ENCODE results near the gene SETBP1.

SETBP1 gene

DNA sequence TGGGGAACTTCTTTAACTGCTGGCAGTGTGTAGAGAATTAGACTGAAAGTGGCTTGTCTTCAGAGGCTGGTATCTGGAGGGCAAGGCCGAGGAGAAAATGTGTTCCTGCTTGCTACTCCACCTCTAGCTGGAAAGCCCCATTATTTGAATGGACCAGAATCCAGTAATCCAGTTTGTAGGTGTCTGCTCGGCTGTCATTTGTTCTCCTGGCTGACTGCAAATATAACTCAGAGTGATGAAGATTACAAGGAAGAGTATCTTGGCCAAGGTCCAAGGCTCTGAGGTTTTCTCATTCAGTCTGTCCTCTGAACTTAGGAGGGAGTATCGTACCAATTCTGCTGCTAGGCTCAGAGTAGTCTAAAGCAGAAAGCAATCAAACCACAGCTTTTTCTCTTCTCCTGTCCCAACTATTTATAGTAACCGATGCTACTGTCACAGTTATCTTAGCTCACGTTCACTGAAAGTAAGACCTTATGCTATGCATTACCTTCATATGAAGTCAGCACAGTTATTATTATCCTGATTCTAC lies 228.6 kb downstream of the SETBP1 start:
- Histone ChIP-seq H2BK12ac (ENCODE audit: low read length) (no peak overlapping the region), H2AK5ac (ENCODE audit: low read length) (no peak overlapping the region), H2BK5ac (ENCODE audit: low read depth, low read length, poor library complexity) (no peak overlapping the region), H3K4me1 (ENCODE audit: control insufficient read depth in 1 of 2, insufficient read depth in 2 of 2, low read length in 2 of 2) (no peaks in the 10 kb centered on the region), H2BK120ac (ENCODE audit: insufficient read depth, low read length, poor library complexity) (no peak overlapping the region), H3K9me3 (ENCODE audit: insufficient read depth, low read depth, low read length) (no peaks in the 10 kb centered on the region), H3K79me2 (ENCODE audit: control insufficient read depth, insufficient read depth, low read length, poor library complexity) (no peaks in the 10 kb centered on the region), H4K12ac (ENCODE audit: low read depth, low read length) (no peak overlapping the region), H3K9ac (ENCODE audit: low read length) (no peak overlapping the region), H3K36me3 (ENCODE audit: control insufficient read depth in 1 of 2, insufficient read depth in 2 of 2, low read length in 2 of 2) (peaks cover 0 to 2% of the 10 kb centered on the region in 2 experiments), H2AFZ (ENCODE audit: insufficient read depth, low read length, poor library complexity) (no peak overlapping the region), H3K79me1 (ENCODE audit: low read length) (no peaks in the 10 kb centered on the region), H3K4ac (ENCODE audit: low read depth, low read length) (no peak overlapping the region), H3K4me3 (ENCODE audit: low read depth, low read length) (no peak overlapping the region), H3K23ac (ENCODE audit: low read length) (no peak overlapping the region), H3K4me2 (ENCODE audit: low read length) (no peak overlapping the region), H3K27ac (ENCODE audit: low read depth, low read length) (no peak overlapping the region), H3K27me3 (ENCODE audit: insufficient read depth, low read length) (no peaks in the 10 kb centered on the region), H3K14ac (ENCODE audit: low read length) (no peak overlapping the region), H3K18ac (ENCODE audit: low read length) (no peak overlapping the region), H4K91ac (ENCODE audit: low read depth, low read length) (no peak overlapping the region), H4K8ac (ENCODE audit: low read depth, low read length) (no peak overlapping the region)
- no CpG with 5 or more reads among the region's 5 CpGs for WGBS (ENCODE audit: extremely low coverage, insufficient coverage, insufficient read length)
- DNase-seq = no peak

DNA sequence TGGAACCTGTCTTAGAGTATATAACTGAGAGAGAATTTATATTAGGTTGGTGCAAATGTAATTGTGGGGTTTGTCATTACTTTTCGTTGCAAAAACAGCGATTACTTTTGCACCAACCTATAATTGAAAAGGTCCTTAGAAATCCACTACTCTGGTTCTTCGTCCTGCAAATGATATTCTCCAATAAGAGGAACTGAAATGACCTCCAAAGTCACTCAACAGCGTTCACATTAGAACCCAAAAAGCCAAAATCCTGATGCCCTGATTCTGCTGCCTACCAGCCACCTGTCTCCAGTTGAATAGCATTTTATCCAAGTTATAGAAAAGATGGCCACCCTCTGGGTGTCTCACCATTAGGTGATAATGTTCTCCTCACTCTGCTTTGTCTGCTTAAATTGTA lies 230.6 kb downstream of the SETBP1 start:
- Histone ChIP-seq H3K4me1 (ENCODE audit: control insufficient read depth in 1 of 2, insufficient read depth in 2 of 2, low read length in 2 of 2) (no peaks in the 10 kb centered on the region), H3K14ac (ENCODE audit: low read length) (no peak overlapping the region), H3K4me2 (ENCODE audit: low read length) (no peak overlapping the region), H2BK5ac (ENCODE audit: low read depth, low read length, poor library complexity) (no peak overlapping the region), H2BK12ac (ENCODE audit: low read length) (no peak overlapping the region), H4K8ac (ENCODE audit: low read depth, low read length) (no peak overlapping the region), H2AFZ (ENCODE audit: insufficient read depth, low read length, poor library complexity) (no peak overlapping the region), H3K4ac (ENCODE audit: low read depth, low read length) (no peak overlapping the region), H3K4me3 (ENCODE audit: low read depth, low read length) (no peak overlapping the region), H3K18ac (ENCODE audit: low read length) (no peak overlapping the region), H4K12ac (ENCODE audit: low read depth, low read length) (no peak overlapping the region), H2AK5ac (ENCODE audit: low read length) (no peak overlapping the region), H3K9me3 (ENCODE audit: insufficient read depth, low read depth, low read length) (no peaks in the 10 kb centered on the region), H3K79me1 (ENCODE audit: low read length) (no peaks in the 10 kb centered on the region), H4K91ac (ENCODE audit: low read depth, low read length) (no peak overlapping the region), H2BK120ac (ENCODE audit: insufficient read depth, low read length, poor library complexity) (no peak overlapping the region), H3K27ac (ENCODE audit: low read depth, low read length) (no peak overlapping the region), H3K79me2 (ENCODE audit: control insufficient read depth, insufficient read depth, low read length, poor library complexity) (no peaks in the 10 kb centered on the region), H3K9ac (ENCODE audit: low read length) (no peak overlapping the region), H3K36me3 (ENCODE audit: control insufficient read depth in 1 of 2, insufficient read depth in 2 of 2, low read length in 2 of 2) (peaks cover 0 to 2% of the 10 kb centered on the region in 2 experiments), H3K27me3 (ENCODE audit: insufficient read depth, low read length) (no peaks in the 10 kb centered on the region), H3K23ac (ENCODE audit: low read length) (no peak overlapping the region)
- WGBS (ENCODE audit: extremely low coverage, insufficient coverage, insufficient read length) = no CpG with 5 or more reads among the region's 4 CpGs
- DNase-seq = no peak

DNA sequence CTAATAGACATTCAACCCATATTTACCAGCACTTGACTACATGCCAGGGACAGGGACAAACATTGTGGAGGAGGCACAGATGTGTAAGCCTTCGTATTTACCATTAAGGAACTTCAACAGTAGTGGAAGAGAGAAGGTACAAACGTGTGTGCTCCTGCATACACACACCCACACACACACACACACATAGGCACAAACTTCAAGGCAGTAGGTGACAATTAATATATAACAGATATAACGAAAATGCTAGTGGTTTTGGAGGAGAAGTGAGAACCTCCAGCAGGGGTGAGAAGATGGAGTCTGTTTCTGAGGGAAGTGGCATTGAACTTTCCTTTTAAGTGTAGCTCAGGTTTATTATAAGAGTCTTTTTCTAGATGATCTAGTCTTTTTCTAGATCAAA lies 231.1 kb downstream of the SETBP1 start:
- Histone ChIP-seq H4K91ac (ENCODE audit: low read depth, low read length) (no peak overlapping the region), H3K79me2 (ENCODE audit: control insufficient read depth, insufficient read depth, low read length, poor library complexity) (no peaks in the 10 kb centered on the region), H2AFZ (ENCODE audit: insufficient read depth, low read length, poor library complexity) (no peak overlapping the region), H2BK12ac (ENCODE audit: low read length) (no peak overlapping the region), H3K4me2 (ENCODE audit: low read length) (no peak overlapping the region), H2BK5ac (ENCODE audit: low read depth, low read length, poor library complexity) (no peak overlapping the region), H3K9me3 (ENCODE audit: insufficient read depth, low read depth, low read length) (no peaks in the 10 kb centered on the region), H3K18ac (ENCODE audit: low read length) (no peak overlapping the region), H3K36me3 (ENCODE audit: control insufficient read depth in 1 of 2, insufficient read depth in 2 of 2, low read length in 2 of 2) (peaks cover 0 to 2% of the 10 kb centered on the region in 2 experiments), H2BK120ac (ENCODE audit: insufficient read depth, low read length, poor library complexity) (no peak overlapping the region), H3K14ac (ENCODE audit: low read length) (no peak overlapping the region), H3K4me1 (ENCODE audit: control insufficient read depth in 1 of 2, insufficient read depth in 2 of 2, low read length in 2 of 2) (no peaks in the 10 kb centered on the region), H3K79me1 (ENCODE audit: low read length) (no peaks in the 10 kb centered on the region), H3K27me3 (ENCODE audit: insufficient read depth, low read length) (no peaks in the 10 kb centered on the region), H2AK5ac (ENCODE audit: low read length) (no peak overlapping the region), H4K8ac (ENCODE audit: low read depth, low read length) (no peak overlapping the region), H3K4me3 (ENCODE audit: low read depth, low read length) (no peak overlapping the region), H3K9ac (ENCODE audit: low read length) (no peak overlapping the region), H4K12ac (ENCODE audit: low read depth, low read length) (no peak overlapping the region), H3K23ac (ENCODE audit: low read length) (no peak overlapping the region), H3K4ac (ENCODE audit: low read depth, low read length) (no peak overlapping the region), H3K27ac (ENCODE audit: low read depth, low read length) (no peak overlapping the region)
- no peak for DNase-seq
- WGBS (ENCODE audit: extremely low coverage, insufficient coverage, insufficient read length) = no CpG with 5 or more reads among the region's 3 CpGs

DNA sequence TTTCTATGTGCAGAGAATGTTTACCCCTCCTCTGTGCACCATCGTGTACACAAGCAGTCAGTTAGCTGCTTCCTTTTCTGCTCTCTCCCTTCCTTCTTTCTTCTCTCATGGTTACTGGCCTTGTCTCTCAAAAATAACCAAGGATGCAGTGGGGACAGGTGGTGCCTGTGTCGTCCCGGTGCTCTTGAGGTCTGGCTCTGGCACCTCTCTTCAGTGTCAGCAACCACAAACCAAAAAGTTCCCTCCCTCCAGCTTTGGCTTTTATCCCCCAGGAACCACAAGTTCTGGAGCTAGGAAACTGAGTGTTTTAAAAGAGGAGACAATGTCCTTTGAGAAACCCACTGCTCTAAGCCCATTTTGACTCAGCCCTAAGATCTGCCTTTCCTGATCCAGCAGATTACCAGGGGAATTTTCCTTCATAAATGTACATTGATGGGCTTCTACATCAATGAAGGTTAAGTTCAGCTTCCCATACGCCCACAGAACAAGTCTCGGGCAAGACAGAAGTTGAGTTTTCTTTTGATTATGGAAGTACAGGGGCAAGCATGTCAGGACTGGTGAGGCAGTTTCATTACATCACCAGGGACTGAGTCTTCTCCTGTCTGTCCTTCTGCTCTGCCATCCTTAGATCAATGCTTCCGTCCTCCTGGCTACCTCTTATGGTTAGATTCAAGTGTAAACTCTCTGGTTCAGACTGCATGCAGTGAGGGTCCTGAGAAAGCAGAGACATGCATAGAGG lies 232.2 kb downstream of the SETBP1 start:
- H2BK5ac ChIP-seq (ENCODE audit: low read depth, low read length, poor library complexity) = no peak overlapping the region
- peaks cover 0 to 2% of the 10 kb centered on the region in 2 experiments for H3K36me3 ChIP-seq (ENCODE audit: control insufficient read depth in 1 of 2, insufficient read depth in 2 of 2, low read length in 2 of 2)
- no peak overlapping the region for H3K4me2 ChIP-seq (ENCODE audit: low read length)
- H3K79me1 ChIP-seq (ENCODE audit: low read length) = no peaks in the 10 kb centered on the region
- H4K91ac ChIP-seq (ENCODE audit: low read depth, low read length) = no peak overlapping the region
- no peak for DNase-seq
- no peak overlapping the region for H3K14ac ChIP-seq (ENCODE audit: low read length)
- H4K12ac ChIP-seq (ENCODE audit: low read depth, low read length) = no peak overlapping the region
- no peaks in the 10 kb centered on the region for H3K27me3 ChIP-seq (ENCODE audit: insufficient read depth, low read length)
- H3K9me3 ChIP-seq (ENCODE audit: insufficient read depth, low read depth, low read length) = no peaks in the 10 kb centered on the region
- H2AK5ac ChIP-seq (ENCODE audit: low read length) = no peak overlapping the region
- H3K4ac ChIP-seq (ENCODE audit: low read depth, low read length) = no peak overlapping the region
- H2BK12ac ChIP-seq (ENCODE audit: low read length) = no peak overlapping the region
- no peak overlapping the region for H3K9ac ChIP-seq (ENCODE audit: low read length)
- H2AFZ ChIP-seq (ENCODE audit: insufficient read depth, low read length, poor library complexity) = no peak overlapping the region
- no peak overlapping the region for H3K18ac ChIP-seq (ENCODE audit: low read length)
- no peak overlapping the region for H3K4me3 ChIP-seq (ENCODE audit: low read depth, low read length)
- no peak overlapping the region for H3K27ac ChIP-seq (ENCODE audit: low read depth, low read length)
- H2BK120ac ChIP-seq (ENCODE audit: insufficient read depth, low read length, poor library complexity) = no peak overlapping the region
- no peaks in the 10 kb centered on the region for H3K4me1 ChIP-seq (ENCODE audit: control insufficient read depth in 1 of 2, insufficient read depth in 2 of 2, low read length in 2 of 2)
- H4K8ac ChIP-seq (ENCODE audit: low read depth, low read length) = no peak overlapping the region
- no peaks in the 10 kb centered on the region for H3K79me2 ChIP-seq (ENCODE audit: control insufficient read depth, insufficient read depth, low read length, poor library complexity)
- no peak overlapping the region for H3K23ac ChIP-seq (ENCODE audit: low read length)
- WGBS (ENCODE audit: extremely low coverage, insufficient coverage, insufficient read length) = no CpG with 5 or more reads among the region's 6 CpGs
